Measurements from ENCODE around the gene PIR. TPM values are rescaled to one million over a fixed set of nuclear protein-coding genes. Genes with fewer than 3 reads are reported as not detected.

PIR gene
- total and polyA plus RNA-seq, 9 of the 15 experiments (the other 6 are each of a cell fraction or from before 2014, with no cell fraction given) = 7.5 to 29.8 (median 11.5) TPM

DNA sequence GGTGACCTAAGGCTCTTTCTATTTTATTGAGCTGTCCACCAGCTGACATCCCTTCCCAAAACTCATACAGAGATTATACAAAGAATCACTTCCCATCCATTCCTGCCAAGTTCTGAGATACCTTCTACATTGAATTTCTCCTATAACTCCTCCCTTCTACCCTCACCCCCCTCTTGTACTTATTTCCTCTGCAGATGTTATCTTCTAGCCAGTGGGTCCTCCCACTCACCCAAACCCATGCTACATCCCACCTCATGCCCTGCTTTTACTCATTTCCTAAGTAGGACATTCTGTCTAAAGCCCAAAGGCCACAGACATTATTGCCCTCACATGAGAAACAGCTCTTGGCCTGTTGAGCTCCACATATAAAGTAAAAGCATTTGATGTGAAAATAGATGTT lies 36.0 kb upstream of the PIR start:
- Histone ChIP-seq H3K79me2 (ENCODE audit: control insufficient read depth, insufficient read depth, low read length) (no peaks in the 10 kb centered on the region), H3K9me1 (ENCODE audit: control insufficient read depth, insufficient read depth, low read length) (no peaks in the 10 kb centered on the region), H3K9me3 (replicated peaks; ENCODE audit: control insufficient read depth, insufficient read depth, low read depth, low read length) (no peaks in the 10 kb centered on the region), H3K4me2 (ENCODE audit: insufficient read depth, low read length) (no peak overlapping the region), H3K27ac (ENCODE audit: extremely low read depth, low read depth, low read length) (no peak overlapping the region; the same call in 2 of the 3 replicates), H3K9ac (ENCODE audit: insufficient read depth in 1 of 2, low read depth in 2 of 2, low read length in 2 of 2) (no peak overlapping the region), H3K27me3 (ENCODE audit: control insufficient read depth in 2 of 2, insufficient read depth in 2 of 2, low read length in 2 of 2) (no peaks in the 10 kb centered on the region), H2AFZ (ENCODE audit: low read depth, low read length) (peak overlapping the region; percentile 95; the same call in 1 of the 2 replicates), H3K4me1 (replicated peaks in 1 of 2; ENCODE audit: control insufficient read depth in 2 of 2, insufficient read depth in 2 of 2, low read length in 2 of 2) (peaks cover 12 to 16% of the 10 kb centered on the region in 2 experiments; a peak in 4 of 5 replicates), H3K36me3 (ENCODE audit: control insufficient read depth, insufficient read depth, low read length) (no peaks in the 10 kb centered on the region), H3K4me3 (no peak overlapping the region), H4K20me1 (replicated peaks; ENCODE audit: control insufficient read depth, insufficient read depth, low read length) (no peaks in the 10 kb centered on the region)
- peak; percentile 15; the same call in 1 of the 2 replicates for TF ChIP-seq EGR1 (conservative IDR thresholded peaks at IDR 0.05)
- TF ChIP-seq, protein P1, sequence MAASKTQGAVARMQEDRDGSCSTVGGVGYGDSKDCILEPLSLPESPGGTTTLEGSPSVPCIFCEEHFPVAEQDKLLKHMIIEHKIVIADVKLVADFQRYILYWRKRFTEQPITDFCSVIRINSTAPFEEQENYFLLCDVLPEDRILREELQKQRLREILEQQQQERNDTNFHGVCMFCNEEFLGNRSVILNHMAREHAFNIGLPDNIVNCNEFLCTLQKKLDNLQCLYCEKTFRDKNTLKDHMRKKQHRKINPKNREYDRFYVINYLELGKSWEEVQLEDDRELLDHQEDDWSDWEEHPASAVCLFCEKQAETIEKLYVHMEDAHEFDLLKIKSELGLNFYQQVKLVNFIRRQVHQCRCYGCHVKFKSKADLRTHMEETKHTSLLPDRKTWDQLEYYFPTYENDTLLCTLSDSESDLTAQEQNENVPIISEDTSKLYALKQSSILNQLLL (CRISPR knock-in tag; IDR thresholded peaks at IDR 0.05; ENCODE audit: borderline replicate concordance) = no peak
- TF ChIP-seq ILF3 (IDR thresholded peaks at IDR 0.05; ENCODE audit: borderline replicate concordance) = no peak
- peak; percentile 58; the same call in 1 of the 2 replicates for TF ChIP-seq ESRRA (IDR thresholded peaks at IDR 0.05; ENCODE audit: borderline replicate concordance, low read depth)
- peak; percentile 42; the same call in 1 of the 2 replicates for TF ChIP-seq VEZF1 (CRISPR knock-in tag; IDR thresholded peaks at IDR 0.05)
- no peak for TF ChIP-seq SMARCA4 (IDR thresholded peaks at IDR 0.05)
- in situ Hi-C loops (cut with MboI) = no loop called here
- DNase-seq (ENCODE audit: extremely low read depth in 1 of 4, low spot score in 3 of 4) (no peak), FAIRE-seq (no peak), ATAC-seq (no peak; the same call in 2 of the 3 replicates)
- ChIA-PET CTCF (ENCODE audit: low intra/inter-chr PET ratio) (no interaction called here), POLR2A (interaction anchor here (0.6 to 1.4 kb wide), 4 partner anchors 9 to 631 kb away, joined by 3 to 8 read pairs (median 4); no protein-coding TSS in a partner anchor)
- no TSS peak for BruUV-seq (replicated peaks)
- intact Hi-C loops (cut with micrococcal nuclease) = no loop called here
